GM12801 (cell line): Measurements from ENCODE around the gene URM1.

ENCODE experiments used
- CTCF ChIP-seq: IDR thresholded peaks from one replicate; pipeline ENCODE4 v1.5.1; 2011; ENCODE audit warnings: control low read depth; ENCODE audit not compliant: insufficient read length; ENCODE audit errors: extremely low read depth

Gene URM1

GRCh38 chr9:128370367-128370751, 815 bp upstream of the URM1 start:
- TF ChIP-seq CTCF, result no peak

- TF ChIP-seq CTCF, result no peak
Measured at GRCh38 chr9:128371630-128372117, 500 bp downstream of the URM1 start.

- TF ChIP-seq CTCF, result no peak
Measured at GRCh38 chr9:128372188-128372641, 1.0 kb downstream of the URM1 start.

- no peak for TF ChIP-seq CTCF
Measured at GRCh38 chr9:128372784-128373183, 1.6 kb downstream of the URM1 start.

- no peak for TF ChIP-seq CTCF
Measured at GRCh38 chr9:128374221-128374675, 3.1 kb downstream of the URM1 start.

- TF ChIP-seq CTCF, result no peak
Measured at GRCh38 chr9:128375865-128376264, 4.7 kb downstream of the URM1 start.

GRCh38 chr9:128382261-128382660, 11.1 kb downstream of the URM1 start:
- TF ChIP-seq CTCF, result no peak
